ENCODE measurements around the gene FBP2.

The FBP2 gene

GRCh38 chr9:94563548-94563947, 30.1 kb downstream of the FBP2 start:
- no peak overlapping the region for H3K4me3 ChIP-seq (ENCODE audit: low read depth, low read length)
- TF ChIP-seq, protein P1, sequence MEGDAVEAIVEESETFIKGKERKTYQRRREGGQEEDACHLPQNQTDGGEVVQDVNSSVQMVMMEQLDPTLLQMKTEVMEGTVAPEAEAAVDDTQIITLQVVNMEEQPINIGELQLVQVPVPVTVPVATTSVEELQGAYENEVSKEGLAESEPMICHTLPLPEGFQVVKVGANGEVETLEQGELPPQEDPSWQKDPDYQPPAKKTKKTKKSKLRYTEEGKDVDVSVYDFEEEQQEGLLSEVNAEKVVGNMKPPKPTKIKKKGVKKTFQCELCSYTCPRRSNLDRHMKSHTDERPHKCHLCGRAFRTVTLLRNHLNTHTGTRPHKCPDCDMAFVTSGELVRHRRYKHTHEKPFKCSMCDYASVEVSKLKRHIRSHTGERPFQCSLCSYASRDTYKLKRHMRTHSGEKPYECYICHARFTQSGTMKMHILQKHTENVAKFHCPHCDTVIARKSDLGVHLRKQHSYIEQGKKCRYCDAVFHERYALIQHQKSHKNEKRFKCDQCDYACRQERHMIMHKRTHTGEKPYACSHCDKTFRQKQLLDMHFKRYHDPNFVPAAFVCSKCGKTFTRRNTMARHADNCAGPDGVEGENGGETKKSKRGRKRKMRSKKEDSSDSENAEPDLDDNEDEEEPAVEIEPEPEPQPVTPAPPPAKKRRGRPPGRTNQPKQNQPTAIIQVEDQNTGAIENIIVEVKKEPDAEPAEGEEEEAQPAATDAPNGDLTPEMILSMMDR (IDR thresholded peaks at IDR 0.05; ENCODE audit: borderline replicate concordance, insufficient read depth, low read depth, low read length), result no peak

- H3K4me3 ChIP-seq (ENCODE audit: low read depth, low read length), result no peak overlapping the region
- TF ChIP-seq, protein P1 (IDR thresholded peaks at IDR 0.05; ENCODE audit: borderline replicate concordance, insufficient read depth, low read depth, low read length), result no peak
Measured at GRCh38 chr9:94560237-94560636, 33.4 kb downstream of the FBP2 start.

DNA sequence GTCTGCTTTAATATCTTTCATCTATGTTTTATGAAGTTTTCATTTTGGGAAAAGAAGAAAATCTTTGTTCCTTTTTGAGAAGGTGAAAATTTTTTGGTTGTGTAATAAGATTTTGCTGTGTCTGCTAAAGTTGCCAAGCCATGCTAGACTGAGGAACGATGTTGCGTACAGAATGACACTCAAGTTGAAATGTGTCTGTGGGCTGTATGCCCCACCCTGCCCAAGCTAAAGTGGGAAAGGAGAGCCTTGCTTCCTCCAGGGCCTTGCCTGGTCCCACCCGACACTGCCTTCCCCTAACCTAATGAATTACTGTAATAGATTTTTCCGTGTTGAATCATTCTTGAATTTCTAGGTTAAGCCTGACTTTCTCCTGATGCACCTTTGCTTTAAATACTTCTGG, 36.2 kb downstream of the FBP2 start:
- no peak overlapping the region for H3K4me3 ChIP-seq (ENCODE audit: low read depth, low read length)
- TF ChIP-seq, protein P1 (IDR thresholded peaks at IDR 0.05; ENCODE audit: borderline replicate concordance, insufficient read depth, low read depth, low read length), result no peak

- H3K4me3 ChIP-seq (ENCODE audit: low read depth, low read length), result no peak within 1 kb of the TSS
- TF ChIP-seq, protein P1 (IDR thresholded peaks at IDR 0.05; ENCODE audit: borderline replicate concordance, insufficient read depth, low read depth, low read length), result peak; percentile 49; the same call in 1 of the 2 replicates
Measured at GRCh38 chr9:94554439-94555331, 38.9 kb downstream of the FBP2 start, which contains the start of gene PCAT7. Gene PCAT7 (plus strand): TSS chr9:94555083.

DNA sequence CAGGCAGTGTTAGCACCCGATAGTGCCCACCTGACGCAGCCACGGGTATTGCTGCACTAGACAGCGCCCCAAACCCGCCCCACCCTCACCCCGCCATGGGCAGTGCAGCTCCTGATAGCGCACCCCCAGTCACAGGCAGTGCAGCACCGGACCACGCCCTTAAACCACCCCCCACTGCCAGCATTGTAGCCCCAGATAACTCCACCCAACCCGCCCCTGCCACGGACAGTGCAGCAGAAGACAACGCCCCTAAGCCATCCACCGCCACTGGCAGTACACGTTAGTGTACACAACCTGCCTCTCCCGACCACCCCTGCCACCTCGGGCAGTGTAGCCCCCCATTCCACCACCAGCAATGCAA, 39.6 kb downstream of the FBP2 start:
- no peak overlapping the region for H3K4me3 ChIP-seq (ENCODE audit: low read depth, low read length)
- TF ChIP-seq, protein P1 (IDR thresholded peaks at IDR 0.05; ENCODE audit: borderline replicate concordance, insufficient read depth, low read depth, low read length), result no peak

- TF ChIP-seq, protein P1 (IDR thresholded peaks at IDR 0.05; ENCODE audit: borderline replicate concordance, insufficient read depth, low read depth, low read length), result no peak
- no peak overlapping the region for H3K4me3 ChIP-seq (ENCODE audit: low read depth, low read length)
Measured at GRCh38 chr9:94553029-94553938, 40.3 kb downstream of the FBP2 start.
